GM10266 (cell line): ENCODE data around the gene PNLDC1.

ENCODE experiments used
- DNase-seq: peaks from one replicate; pipeline ENCODE4 v3.0.0; 2012; ENCODE audit errors: extremely low spot score
- TF ChIP-seq, protein P1 (sequence below): IDR thresholded peaks from 2 replicates; pipeline ENCODE4 v1.5.1; 2012; ENCODE audit warnings: mild to moderate bottlenecking, low read depth; ENCODE audit not compliant: control insufficient read depth, insufficient read depth; ENCODE audit errors: missing control alignments

PNLDC1 gene

DNA sequence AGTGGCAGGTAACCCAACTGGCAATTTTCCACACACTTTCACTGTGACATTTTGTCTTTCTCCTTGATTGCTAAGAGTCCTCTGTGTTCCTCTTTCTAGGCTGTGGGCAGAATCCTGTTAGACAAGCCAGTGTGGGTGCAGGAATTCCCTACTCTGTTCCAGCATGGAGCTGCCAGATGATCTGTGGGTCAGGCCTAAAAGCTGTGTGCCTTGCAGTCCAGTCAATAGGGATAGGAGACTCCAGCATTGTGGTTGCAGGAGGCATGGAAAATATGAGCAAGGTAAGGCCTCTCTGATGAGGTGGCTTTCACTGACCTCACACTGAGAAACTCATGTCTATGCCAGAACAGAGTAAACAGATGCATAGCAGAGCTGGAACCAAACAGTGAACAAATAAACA, 33.2 kb upstream of the PNLDC1 start:
- DNase-seq: no peak
- TF ChIP-seq, protein P1, sequence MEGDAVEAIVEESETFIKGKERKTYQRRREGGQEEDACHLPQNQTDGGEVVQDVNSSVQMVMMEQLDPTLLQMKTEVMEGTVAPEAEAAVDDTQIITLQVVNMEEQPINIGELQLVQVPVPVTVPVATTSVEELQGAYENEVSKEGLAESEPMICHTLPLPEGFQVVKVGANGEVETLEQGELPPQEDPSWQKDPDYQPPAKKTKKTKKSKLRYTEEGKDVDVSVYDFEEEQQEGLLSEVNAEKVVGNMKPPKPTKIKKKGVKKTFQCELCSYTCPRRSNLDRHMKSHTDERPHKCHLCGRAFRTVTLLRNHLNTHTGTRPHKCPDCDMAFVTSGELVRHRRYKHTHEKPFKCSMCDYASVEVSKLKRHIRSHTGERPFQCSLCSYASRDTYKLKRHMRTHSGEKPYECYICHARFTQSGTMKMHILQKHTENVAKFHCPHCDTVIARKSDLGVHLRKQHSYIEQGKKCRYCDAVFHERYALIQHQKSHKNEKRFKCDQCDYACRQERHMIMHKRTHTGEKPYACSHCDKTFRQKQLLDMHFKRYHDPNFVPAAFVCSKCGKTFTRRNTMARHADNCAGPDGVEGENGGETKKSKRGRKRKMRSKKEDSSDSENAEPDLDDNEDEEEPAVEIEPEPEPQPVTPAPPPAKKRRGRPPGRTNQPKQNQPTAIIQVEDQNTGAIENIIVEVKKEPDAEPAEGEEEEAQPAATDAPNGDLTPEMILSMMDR: no peak

DNA sequence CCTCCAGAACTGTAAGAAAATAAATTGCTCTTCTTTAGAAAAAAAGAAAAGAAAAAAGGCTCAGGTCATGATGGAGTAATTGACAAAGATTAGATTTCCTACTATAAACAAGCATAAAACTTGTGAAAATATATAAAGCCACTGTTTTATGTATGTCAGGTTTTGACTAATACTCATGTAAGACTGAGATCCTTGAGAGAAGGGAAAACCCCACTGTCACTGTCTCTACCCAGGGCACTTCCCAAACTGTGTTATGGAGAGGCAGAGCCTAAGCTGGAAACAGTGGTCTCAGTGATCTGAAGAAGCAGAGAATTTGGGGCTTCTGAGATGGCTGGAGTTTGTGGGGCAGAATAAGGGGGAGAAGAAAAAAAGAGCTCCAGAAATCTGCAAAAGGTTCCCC, 30.6 kb upstream of the PNLDC1 start:
- TF ChIP-seq, protein P1: no peak
- DNase-seq: no peak

DNA sequence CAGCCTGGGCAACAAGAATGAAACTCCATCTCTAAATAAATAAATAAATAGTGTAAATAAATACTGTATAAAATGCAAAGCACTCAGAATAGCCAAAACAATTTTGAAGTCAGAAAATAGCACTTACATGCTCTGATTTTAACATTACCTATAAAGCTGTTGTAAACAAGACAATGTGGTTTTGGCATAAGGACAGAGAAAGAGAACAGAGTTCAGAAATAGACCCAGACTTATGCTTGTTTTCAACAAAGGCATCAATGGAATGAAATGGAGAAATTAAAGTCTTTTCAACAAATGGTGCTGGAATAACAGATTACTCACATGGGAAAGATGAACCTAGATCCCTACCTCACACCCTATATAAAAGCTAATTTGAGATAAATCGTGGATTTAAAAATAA, 27.9 kb upstream of the PNLDC1 start:
- no peak for DNase-seq
- TF ChIP-seq, protein P1: no peak

DNA sequence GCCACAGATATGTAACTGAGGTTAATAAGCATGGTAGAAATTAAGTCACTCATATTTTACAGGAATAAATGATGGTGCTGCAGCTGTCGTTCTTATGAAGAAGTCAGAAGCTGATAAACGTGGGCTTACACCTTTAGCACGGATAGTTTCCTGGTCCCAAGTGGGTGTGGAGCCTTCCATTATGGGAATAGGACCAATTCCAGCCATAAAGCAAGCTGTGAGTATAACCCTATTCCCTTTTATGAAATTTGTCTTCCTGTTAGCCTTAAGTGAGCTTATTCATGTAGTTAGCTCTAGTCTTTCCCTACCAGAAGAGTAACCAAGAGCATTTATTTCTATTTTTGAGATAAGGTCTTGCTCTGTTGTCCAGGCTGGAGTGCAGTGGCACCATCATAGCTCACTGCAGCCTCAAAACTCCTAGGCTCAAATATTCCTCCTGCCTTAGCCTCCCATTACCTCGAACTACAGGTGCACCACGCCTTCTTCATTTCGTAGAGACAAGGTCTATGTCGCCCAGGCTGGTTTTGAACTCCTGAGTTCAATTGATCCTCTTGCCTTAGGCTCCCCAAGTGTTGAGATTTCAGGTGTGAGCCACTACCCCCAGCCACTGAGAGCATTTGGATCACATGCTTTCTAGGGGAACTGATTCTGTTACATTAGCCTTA, 22.7 kb upstream of the PNLDC1 start:
- TF ChIP-seq, protein P1: no peak
- no peak for DNase-seq

DNA sequence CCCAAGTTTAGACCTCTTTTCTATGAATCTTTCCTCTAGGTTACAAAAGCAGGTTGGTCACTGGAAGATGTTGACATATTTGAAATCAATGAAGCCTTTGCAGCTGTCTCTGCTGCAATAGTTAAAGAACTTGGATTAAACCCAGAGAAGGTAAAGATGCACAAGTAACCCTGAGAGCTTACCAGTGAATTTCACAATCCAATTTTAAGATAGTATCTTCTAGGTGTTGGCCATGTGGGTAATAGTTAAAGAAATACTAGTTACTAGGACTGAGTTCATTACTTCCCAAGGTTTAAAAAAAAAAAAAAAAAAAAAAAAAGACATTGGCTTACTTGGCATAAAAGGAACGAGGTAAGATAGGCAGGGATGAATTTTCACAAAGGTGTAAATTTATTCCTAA, 21.9 kb upstream of the PNLDC1 start:
- no peak for DNase-seq
- TF ChIP-seq, protein P1: no peak

DNA sequence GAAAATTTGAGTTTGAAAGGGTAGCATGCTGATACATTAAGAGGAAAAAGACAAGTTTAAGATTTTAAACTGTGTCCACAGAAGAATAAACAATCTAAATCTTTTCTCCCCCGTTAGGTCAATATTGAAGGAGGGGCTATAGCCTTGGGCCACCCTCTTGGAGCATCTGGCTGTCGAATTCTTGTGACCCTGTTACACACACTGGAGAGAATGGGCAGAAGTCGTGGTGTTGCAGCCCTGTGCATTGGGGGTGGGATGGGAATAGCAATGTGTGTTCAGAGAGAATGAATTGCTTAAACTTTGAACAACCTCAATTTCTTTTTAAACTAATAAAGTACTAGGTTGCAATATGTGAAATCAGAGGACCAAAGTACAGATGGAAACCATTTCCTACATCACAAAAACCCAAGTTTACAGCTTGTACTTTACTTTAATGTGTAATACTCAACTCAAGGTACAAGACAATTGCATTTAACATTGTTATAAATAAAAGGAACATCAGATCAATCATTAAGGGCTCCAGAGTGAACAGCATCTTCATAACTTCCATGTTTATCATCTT, 21.5 kb upstream of the PNLDC1 start:
- TF ChIP-seq, protein P1: no peak
- DNase-seq: no peak

DNA sequence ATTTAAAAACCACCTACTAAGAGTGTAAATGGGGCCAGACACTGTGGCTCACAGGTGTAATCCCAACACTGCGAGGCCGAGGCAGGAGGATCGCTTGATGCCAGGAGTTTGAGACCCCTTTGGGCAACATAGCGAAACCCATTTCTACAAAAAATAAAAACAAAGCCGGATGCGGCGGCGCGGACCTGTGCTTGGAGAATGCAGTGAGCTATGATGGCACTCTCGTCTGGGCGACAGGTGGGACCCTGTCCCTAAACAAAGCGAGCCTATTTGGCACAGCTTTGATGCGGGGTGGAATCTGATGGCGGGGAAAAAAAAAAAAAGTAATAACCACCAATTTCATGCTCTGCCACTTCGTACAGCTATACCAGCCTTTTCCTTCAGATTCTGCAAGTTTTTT, 11.8 kb upstream of the PNLDC1 start:
- DNase-seq: no peak
- TF ChIP-seq, protein P1: no peak
